ENCODE data around the gene WDR87. TPM values are rescaled to one million over a fixed set of nuclear protein-coding genes. Genes with fewer than 3 reads are reported as not detected.

The WDR87 gene
- total RNA-seq, 2 experiments from 2014 or later, result not detected

GRCh38 chr19:37902668-37903067 is 3.7 kb downstream of the WDR87 start:
- Mint-ChIP-seq H3K4me1 (ENCODE audit: low read depth) (peaks cover 5% of the 10 kb centered on the region), H3K4me3 (no peak overlapping the region), H3K27ac (no peak overlapping the region), H3K9me3 (no peaks in the 10 kb centered on the region), H3K36me3 (no peaks in the 10 kb centered on the region), H3K27me3 (no peaks in the 10 kb centered on the region)
- intact Hi-C loops (cut with micrococcal nuclease), result loop anchor here (2.0 kb wide), 1 partner anchor 326 kb away; no protein-coding TSS in a partner anchor
- ChIA-PET POLR2A (no interaction called here), CTCF (interaction anchor here (0.6 to 3.3 kb wide), 52 partner anchors 8 to 485 kb away, joined by 3 to 23 read pairs (median 4); partner anchors contain the start of genes CATSPERG, GGN, PPP1R14A and PSMD8)
- DNase-seq, result peak; percentile 89

GRCh38 chr19:37899966-37900365 is 6.4 kb downstream of the WDR87 start:
- DNase-seq, result no peak
- ChIA-PET POLR2A (no interaction called here), CTCF (interaction anchor here (1.4 kb wide), 1 partner anchor 359 kb away, joined by 5 read pairs; no protein-coding TSS in a partner anchor)
- no peaks in the 10 kb centered on the region for H3K36me3 Mint-ChIP-seq
- intact Hi-C loops (cut with micrococcal nuclease), result no loop called here
- no peaks in the 10 kb centered on the region for H3K27me3 Mint-ChIP-seq
- no peaks in the 10 kb centered on the region for H3K4me1 Mint-ChIP-seq (ENCODE audit: low read depth)
- H3K9me3 Mint-ChIP-seq, result no peaks in the 10 kb centered on the region
- no peak overlapping the region for H3K27ac Mint-ChIP-seq
- H3K4me3 Mint-ChIP-seq, result no peak overlapping the region

GRCh38 chr19:37899453-37899852 is 6.9 kb downstream of the WDR87 start:
- H3K4me1 Mint-ChIP-seq (ENCODE audit: low read depth), result no peaks in the 10 kb centered on the region
- ChIA-PET POLR2A (no interaction called here), CTCF (interaction anchor here (0.6 to 2.1 kb wide), 4 partner anchors 26 to 621 kb away, joined by 3 to 9 read pairs (median 4); partner anchors contain the start of gene CATSPERG)
- H3K27ac Mint-ChIP-seq, result no peak overlapping the region
- no peak for DNase-seq
- no peaks in the 10 kb centered on the region for H3K27me3 Mint-ChIP-seq
- H3K36me3 Mint-ChIP-seq, result no peaks in the 10 kb centered on the region
- no peak overlapping the region for H3K4me3 Mint-ChIP-seq
- intact Hi-C loops (cut with micrococcal nuclease), result no loop called here
- H3K9me3 Mint-ChIP-seq, result no peaks in the 10 kb centered on the region

- no peaks in the 10 kb centered on the region for H3K36me3 Mint-ChIP-seq
- ChIA-PET POLR2A (no interaction called here), CTCF (interaction anchor here (1.1 kb wide), 1 partner anchor 67 kb away, joined by 3 read pairs; no protein-coding TSS in a partner anchor)
- peaks cover 15% of the 10 kb centered on the region for H3K27me3 Mint-ChIP-seq
- no peak overlapping the region for H3K4me3 Mint-ChIP-seq
- no peak for DNase-seq
- no peaks in the 10 kb centered on the region for H3K9me3 Mint-ChIP-seq
- no peaks in the 10 kb centered on the region for H3K4me1 Mint-ChIP-seq (ENCODE audit: low read depth)
- H3K27ac Mint-ChIP-seq, result no peak overlapping the region
- intact Hi-C loops (cut with micrococcal nuclease), result no loop called here
These were observed 10.2 kb downstream of the WDR87 start for GRCh38 chr19:37896180-37896579.

GRCh38 chr19:37893845-37894575 is 12.4 kb downstream of the WDR87 start:
- no peaks in the 10 kb centered on the region for H3K4me1 Mint-ChIP-seq (ENCODE audit: low read depth)
- H3K4me3 Mint-ChIP-seq, result no peak overlapping the region
- no peak for DNase-seq
- H3K9me3 Mint-ChIP-seq, result no peaks in the 10 kb centered on the region
- ChIA-PET POLR2A (no interaction called here), CTCF (interaction anchor here (0.9 kb wide), 1 partner anchor 9 kb away, joined by 3 read pairs; no protein-coding TSS in a partner anchor)
- H3K27ac Mint-ChIP-seq, result no peak overlapping the region
- H3K27me3 Mint-ChIP-seq, result peaks cover 15% of the 10 kb centered on the region
- no peaks in the 10 kb centered on the region for H3K36me3 Mint-ChIP-seq
- intact Hi-C loops (cut with micrococcal nuclease), result no loop called here

GRCh38 chr19:37886571-37886970 is 19.8 kb downstream of the WDR87 start:
- ChIA-PET POLR2A (no interaction called here), CTCF (no interaction called here)
- H3K4me3 Mint-ChIP-seq, result no peak overlapping the region
- no peak overlapping the region for H3K27ac Mint-ChIP-seq
- intact Hi-C loops (cut with micrococcal nuclease), result no loop called here
- peaks cover 14% of the 10 kb centered on the region for H3K9me3 Mint-ChIP-seq
- H3K4me1 Mint-ChIP-seq (ENCODE audit: low read depth), result no peaks in the 10 kb centered on the region
- peaks cover 3% of the 10 kb centered on the region for H3K27me3 Mint-ChIP-seq
- H3K36me3 Mint-ChIP-seq, result peaks cover 1% of the 10 kb centered on the region
- no peak for DNase-seq

- Mint-ChIP-seq H3K27ac (no peak overlapping the region), H3K27me3 (no peaks in the 10 kb centered on the region), H3K9me3 (peaks cover 17% of the 10 kb centered on the region), H3K4me3 (no peak overlapping the region), H3K36me3 (peaks cover 1% of the 10 kb centered on the region), H3K4me1 (ENCODE audit: low read depth) (no peaks in the 10 kb centered on the region)
- intact Hi-C loops (cut with micrococcal nuclease), result no loop called here
- ChIA-PET CTCF (interaction anchor here (1.3 kb wide), 1 partner anchor 17 kb away, joined by 3 read pairs; no protein-coding TSS in a partner anchor), POLR2A (no interaction called here)
- DNase-seq, result no peak
These were observed 21.0 kb downstream of the WDR87 start for GRCh38 chr19:37885392-37885791.

GRCh38 chr19:37877147-37877546 is 29.2 kb downstream of the WDR87 start:
- CTCF ChIA-PET, result no interaction called here
- no peak for DNase-seq
- peaks cover 8% of the 10 kb centered on the region for H3K9me3 Mint-ChIP-seq
- no peak overlapping the region for H3K4me3 Mint-ChIP-seq
- H3K36me3 Mint-ChIP-seq, result peaks cover 1% of the 10 kb centered on the region
- H3K4me1 Mint-ChIP-seq (ENCODE audit: low read depth), result no peaks in the 10 kb centered on the region
- intact Hi-C loops (cut with micrococcal nuclease), result no loop called here
- POLR2A ChIA-PET, result no interaction called here
- H3K27me3 Mint-ChIP-seq, result no peaks in the 10 kb centered on the region
- no peak overlapping the region for H3K27ac Mint-ChIP-seq

GRCh38 chr19:37876032-37876431 is 30.4 kb downstream of the WDR87 start:
- intact Hi-C loops (cut with micrococcal nuclease), result no loop called here
- no peaks in the 10 kb centered on the region for H3K9me3 Mint-ChIP-seq
- H3K27ac Mint-ChIP-seq, result no peak overlapping the region
- ChIA-PET CTCF (no interaction called here), POLR2A (no interaction called here)
- no peaks in the 10 kb centered on the region for H3K4me1 Mint-ChIP-seq (ENCODE audit: low read depth)
- DNase-seq, result no peak
- H3K27me3 Mint-ChIP-seq, result no peaks in the 10 kb centered on the region
- H3K36me3 Mint-ChIP-seq, result no peaks in the 10 kb centered on the region
- H3K4me3 Mint-ChIP-seq, result no peak overlapping the region

GRCh38 chr19:37874784-37875183 is 31.6 kb downstream of the WDR87 start:
- DNase-seq, result no peak
- no peak overlapping the region for H3K4me3 Mint-ChIP-seq
- ChIA-PET POLR2A (no interaction called here), CTCF (no interaction called here)
- H3K27me3 Mint-ChIP-seq, result no peaks in the 10 kb centered on the region
- H3K4me1 Mint-ChIP-seq (ENCODE audit: low read depth), result no peaks in the 10 kb centered on the region
- H3K9me3 Mint-ChIP-seq, result no peaks in the 10 kb centered on the region
- intact Hi-C loops (cut with micrococcal nuclease), result no loop called here
- no peaks in the 10 kb centered on the region for H3K36me3 Mint-ChIP-seq
- no peak overlapping the region for H3K27ac Mint-ChIP-seq

- DNase-seq, result no peak
- no peaks in the 10 kb centered on the region for H3K9me3 Mint-ChIP-seq
- ChIA-PET POLR2A (no interaction called here), CTCF (no interaction called here)
- no peak overlapping the region for H3K27ac Mint-ChIP-seq
- H3K4me3 Mint-ChIP-seq, result no peak overlapping the region
- H3K36me3 Mint-ChIP-seq, result no peaks in the 10 kb centered on the region
- no peaks in the 10 kb centered on the region for H3K27me3 Mint-ChIP-seq
- intact Hi-C loops (cut with micrococcal nuclease), result no loop called here
- H3K4me1 Mint-ChIP-seq (ENCODE audit: low read depth), result no peaks in the 10 kb centered on the region
These were observed 34.0 kb downstream of the WDR87 start for GRCh38 chr19:37872383-37872782.

- Mint-ChIP-seq H3K27me3 (no peaks in the 10 kb centered on the region), H3K4me3 (no peak overlapping the region), H3K36me3 (no peaks in the 10 kb centered on the region), H3K27ac (no peak overlapping the region), H3K9me3 (no peaks in the 10 kb centered on the region), H3K4me1 (ENCODE audit: low read depth) (no peaks in the 10 kb centered on the region)
- ChIA-PET CTCF (no interaction called here), POLR2A (no interaction called here)
- intact Hi-C loops (cut with micrococcal nuclease), result no loop called here
- DNase-seq, result no peak
These were observed 36.5 kb downstream of the WDR87 start for GRCh38 chr19:37869766-37870340.

- intact Hi-C loops (cut with micrococcal nuclease), result no loop called here
- DNase-seq, result no peak
- H3K9me3 Mint-ChIP-seq, result no peaks in the 10 kb centered on the region
- CTCF ChIA-PET, result no interaction called here
- POLR2A ChIA-PET, result no interaction called here
- no peaks in the 10 kb centered on the region for H3K27me3 Mint-ChIP-seq
- H3K27ac Mint-ChIP-seq, result no peak overlapping the region
- no peaks in the 10 kb centered on the region for H3K36me3 Mint-ChIP-seq
- H3K4me3 Mint-ChIP-seq, result no peak overlapping the region
- H3K4me1 Mint-ChIP-seq (ENCODE audit: low read depth), result no peaks in the 10 kb centered on the region
These were observed 38.6 kb downstream of the WDR87 start for GRCh38 chr19:37867831-37868230.
